NCI-H2029 (cell line): ENCODE results near the gene MORN4.
"Not testable (repeated sequence)": the region's sequence is repeated elsewhere in the genome, so short reads cannot be mapped to it uniquely, and the experiment has no call there.

Source experiments
- DNase-seq: peaks from one replicate; lab custom pipeline; 2025; lab: John Stamatoyannopoulos, UW

The MORN4 gene

GRCh38 chr10:97640868-97641811 lies 7.8 kb upstream of the MORN4 start:
- no peak for DNase-seq

- DNase-seq, result peak; percentile 93
These were observed 7.0 kb upstream of the MORN4 start, which contains the start of gene PI4K2A for GRCh38 chr10:97640174-97640867. TSS of gene PI4K2A (plus strand) at chr10:97640671. CDS start at chr10:97640743, 72 bp downstream.

DNA sequence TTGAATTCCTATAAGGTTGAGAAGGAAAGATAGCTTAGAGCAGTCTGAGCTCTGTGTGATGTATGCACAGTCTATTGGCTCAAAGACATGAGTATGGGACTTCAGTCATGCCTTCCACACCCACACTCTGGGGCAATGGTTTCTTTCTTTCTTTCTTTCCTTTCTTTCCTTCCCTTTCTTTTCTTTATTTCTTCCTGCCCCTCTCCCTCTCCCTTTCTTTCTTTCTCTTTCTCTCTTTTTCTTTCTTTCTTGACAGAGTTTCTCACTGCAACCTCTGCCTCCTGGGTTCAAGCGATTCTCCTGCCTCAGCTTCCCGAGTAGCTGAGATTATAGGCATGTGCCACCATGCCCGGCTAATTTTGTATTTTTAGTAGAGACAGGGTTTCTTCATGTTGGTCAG lies 5.8 kb upstream of the MORN4 start:
- DNase-seq, result not testable (repeated sequence)

DNA sequence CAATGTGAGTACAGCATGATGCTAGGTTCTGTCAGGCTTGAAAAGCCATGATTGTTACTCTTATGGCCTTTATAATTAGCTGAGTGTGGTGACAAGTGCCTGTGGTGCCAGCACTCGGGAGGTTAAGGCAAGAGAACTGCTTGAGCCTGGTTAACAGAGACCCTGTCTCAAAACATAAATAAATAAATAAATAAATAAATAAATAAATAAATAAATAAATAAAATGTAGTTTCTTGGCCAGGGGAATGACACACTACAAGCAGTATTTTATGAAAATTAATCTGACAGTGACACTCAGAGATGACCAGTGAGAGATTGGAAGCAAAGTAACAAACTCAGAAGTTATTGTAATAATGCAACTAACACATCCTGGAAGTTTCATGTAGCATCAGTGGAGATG lies 2.3 kb upstream of the MORN4 start:
- no peak for DNase-seq

DNA sequence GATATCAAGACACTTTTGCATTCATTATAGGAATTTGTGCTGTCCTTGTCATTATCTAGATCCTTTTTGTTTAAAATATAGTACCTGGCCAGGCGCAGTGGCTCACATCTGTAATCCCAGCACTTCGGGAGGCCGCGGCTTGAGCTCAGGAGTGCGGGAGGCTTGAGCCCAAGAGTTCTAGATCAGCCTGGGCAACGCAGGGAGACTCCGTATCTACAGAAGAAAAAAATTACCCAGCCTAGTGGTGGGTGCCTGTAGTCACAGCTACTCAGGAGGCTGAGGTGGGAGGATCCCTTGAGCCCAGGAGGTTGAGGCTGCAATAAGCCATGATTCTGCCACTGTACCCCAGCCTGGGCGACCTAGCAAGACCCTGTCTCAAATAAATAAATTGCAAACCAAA lies 621 bp upstream of the MORN4 start:
- DNase-seq, result peak; percentile 8

- no peak for DNase-seq
These were observed 2.2 kb downstream of the MORN4 start for GRCh38 chr10:97631098-97631497.

DNA sequence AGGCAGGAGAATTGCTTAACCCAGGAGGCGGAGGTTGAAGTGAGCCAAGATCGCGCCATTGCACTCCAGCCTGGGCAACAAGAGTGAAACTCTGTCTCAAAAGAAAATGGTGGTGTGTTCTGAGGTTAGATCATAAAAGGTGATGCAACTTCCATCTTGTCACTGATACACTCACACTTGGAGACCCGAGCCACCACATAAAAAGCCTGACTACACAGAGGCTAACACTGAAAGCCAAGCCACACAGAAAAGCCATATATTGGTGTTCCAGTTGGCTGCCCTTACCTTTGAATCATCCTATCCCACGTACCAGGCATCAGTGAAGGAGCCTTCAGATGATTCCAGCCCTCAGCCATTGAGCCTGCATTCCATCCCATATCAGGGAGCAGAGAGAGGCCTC lies 4.0 kb downstream of the MORN4 start:
- DNase-seq, result no peak

- DNase-seq, result no peak
These were observed 5.1 kb downstream of the MORN4 start for GRCh38 chr10:97628228-97628627.

DNA sequence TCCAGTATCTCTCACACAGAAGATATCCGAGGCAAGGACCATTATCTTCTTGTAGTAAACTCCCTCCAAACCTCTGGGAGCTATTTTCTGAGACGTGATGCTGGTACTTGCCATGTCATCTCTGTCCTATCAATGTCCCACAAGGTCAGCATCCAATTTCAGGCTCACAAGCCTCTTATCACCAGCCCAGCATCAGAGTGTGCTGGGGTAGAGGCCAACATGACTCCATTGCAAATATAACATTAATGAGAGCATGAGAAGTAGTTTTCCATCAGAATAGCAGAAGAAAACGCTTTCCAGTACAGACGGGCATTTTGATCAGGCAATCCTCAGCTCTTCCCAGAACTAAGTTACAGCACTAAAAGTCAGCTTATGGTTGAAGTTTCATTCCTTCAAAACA lies 5.6 kb downstream of the MORN4 start:
- DNase-seq, result no peak

- DNase-seq, result no peak
These were observed 10.0 kb downstream of the MORN4 start for GRCh38 chr10:97623277-97623676.

- no peak for DNase-seq
These were observed 14.6 kb downstream of the MORN4 start for GRCh38 chr10:97618733-97619132.

DNA sequence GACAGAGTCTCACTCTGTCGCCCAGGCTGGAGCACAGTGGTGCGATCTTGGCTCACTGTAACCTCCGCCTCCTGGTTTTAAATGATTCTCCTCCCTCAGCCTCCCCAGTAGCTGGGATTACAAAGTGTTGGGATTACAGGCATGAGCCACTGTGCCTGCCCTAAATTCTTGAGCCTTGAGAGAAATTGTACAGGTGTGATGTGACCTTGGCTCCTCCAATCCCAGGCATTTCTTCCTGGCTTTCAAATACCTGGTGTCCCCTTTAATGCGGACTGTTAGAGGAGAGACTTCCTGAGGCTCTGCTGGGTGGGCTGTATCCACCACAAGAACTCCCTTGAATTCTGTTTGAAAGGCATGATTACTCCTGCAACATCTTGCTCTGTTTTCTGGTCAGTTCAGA lies 15.0 kb downstream of the MORN4 start:
- DNase-seq, result no peak

DNA sequence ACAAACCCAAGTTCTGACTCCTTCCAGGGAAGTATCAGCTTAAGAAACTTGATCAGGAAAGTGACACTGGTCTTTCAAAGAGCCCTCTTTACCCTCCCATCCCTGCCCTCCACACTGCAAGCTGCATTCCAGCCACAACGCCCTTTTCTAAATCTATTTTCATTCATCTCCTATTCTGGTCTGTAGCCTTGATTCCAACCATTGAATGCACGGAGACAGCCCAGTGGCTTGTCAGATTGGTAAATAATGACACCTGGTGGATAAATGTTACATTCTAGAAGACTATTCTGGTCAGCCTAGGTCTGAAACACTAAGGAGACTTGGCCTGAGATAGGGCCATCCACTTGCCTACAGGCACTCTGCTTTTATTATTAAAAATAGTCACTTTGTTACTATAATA lies 20.9 kb downstream of the MORN4 start:
- no peak for DNase-seq

- no peak for DNase-seq
These were observed 21.8 kb downstream of the MORN4 start for GRCh38 chr10:97611473-97611872.

- no peak for DNase-seq
These were observed 24.2 kb downstream of the MORN4 start for GRCh38 chr10:97608991-97609561.

DNA sequence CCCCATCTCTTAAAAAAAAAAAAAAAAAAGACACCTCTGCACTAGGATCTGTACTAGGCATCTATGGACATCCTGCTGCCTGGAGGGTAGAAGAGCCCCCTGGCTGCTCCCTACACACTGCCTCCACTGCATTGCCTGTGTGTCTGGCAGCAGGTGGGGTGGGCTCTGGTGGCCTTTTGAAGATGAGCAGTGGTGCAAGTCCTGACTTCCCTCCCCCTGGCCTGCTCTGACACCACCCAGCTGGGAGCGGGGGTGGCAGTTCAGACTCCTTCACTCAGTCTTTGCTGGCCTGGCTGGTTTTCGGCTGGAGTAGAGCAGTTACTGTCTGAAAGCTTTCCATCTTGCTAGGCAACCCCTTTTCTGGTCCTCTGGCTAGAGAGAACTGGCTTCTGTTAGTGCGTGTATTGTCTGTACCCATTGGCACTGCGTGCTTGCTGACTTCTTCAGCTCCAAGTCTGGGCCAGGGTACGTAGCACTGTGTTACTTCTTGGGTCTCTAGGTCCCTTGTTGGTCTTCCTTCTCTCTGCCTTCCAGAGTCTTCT lies 26.1 kb downstream of the MORN4 start:
- no peak for DNase-seq

- DNase-seq, result no peak
These were observed 31.8 kb downstream of the MORN4 start for GRCh38 chr10:97601268-97602215.

GRCh38 chr10:97600616-97601015 lies 32.7 kb downstream of the MORN4 start:
- no peak for DNase-seq

- no peak for DNase-seq
These were observed 34.1 kb downstream of the MORN4 start for GRCh38 chr10:97599272-97599619.

DNA sequence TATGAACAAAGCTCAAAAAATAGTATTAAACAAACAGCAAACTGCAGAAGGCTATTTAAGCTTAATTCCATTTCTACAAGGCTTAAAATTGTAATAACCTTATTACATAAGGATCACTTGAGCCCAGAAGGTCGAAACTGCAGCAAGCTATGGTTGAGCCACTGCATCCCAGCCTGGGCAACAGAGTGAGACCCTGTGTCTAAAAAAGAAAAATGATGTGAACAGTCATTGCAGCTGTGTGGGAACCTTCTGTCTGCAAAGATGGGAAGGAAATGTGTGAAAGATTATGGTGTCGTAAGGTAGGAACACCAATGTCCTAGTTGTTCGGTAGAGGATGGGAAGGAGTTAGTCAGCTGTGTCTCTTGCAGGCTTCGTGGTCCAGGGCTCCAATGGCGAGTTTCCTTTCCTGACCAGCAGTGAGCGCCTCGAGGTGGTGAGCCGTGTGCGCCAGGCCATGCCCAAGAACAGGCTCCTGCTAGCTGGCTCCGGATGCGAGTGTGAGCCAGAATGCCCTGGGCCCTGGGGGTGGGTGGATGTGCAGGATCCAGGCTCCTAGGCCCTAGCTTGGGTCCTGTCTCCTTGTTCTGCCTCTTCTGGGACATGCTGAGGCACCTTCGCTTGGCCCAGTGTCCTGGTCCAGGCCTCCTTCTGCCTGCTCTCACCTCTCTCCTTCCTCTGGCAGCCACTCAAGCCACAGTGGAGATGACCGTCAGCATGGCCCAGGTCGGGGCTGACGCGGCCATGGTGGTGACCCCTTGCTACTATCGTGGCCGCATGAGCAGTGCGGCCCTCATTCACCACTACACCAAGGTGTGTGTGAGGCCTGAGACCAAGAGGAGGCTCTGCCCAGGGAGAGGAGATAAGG lies 34.7 kb downstream of the MORN4 start:
- no peak for DNase-seq

GRCh38 chr10:97597778-97598177 lies 35.5 kb downstream of the MORN4 start:
- no peak for DNase-seq
